ENCODE data around the gene EPHA4.

The EPHA4 gene

GRCh38 chr2:221552291-221552690 is 19.8 kb downstream of the EPHA4 start:
- peak overlapping the region; percentile 43 for H3K27ac ChIP-seq (ENCODE audit: low read length)
- peak overlapping the region; percentile 54 for H3K4me2 ChIP-seq (ENCODE audit: low read length)

DNA sequence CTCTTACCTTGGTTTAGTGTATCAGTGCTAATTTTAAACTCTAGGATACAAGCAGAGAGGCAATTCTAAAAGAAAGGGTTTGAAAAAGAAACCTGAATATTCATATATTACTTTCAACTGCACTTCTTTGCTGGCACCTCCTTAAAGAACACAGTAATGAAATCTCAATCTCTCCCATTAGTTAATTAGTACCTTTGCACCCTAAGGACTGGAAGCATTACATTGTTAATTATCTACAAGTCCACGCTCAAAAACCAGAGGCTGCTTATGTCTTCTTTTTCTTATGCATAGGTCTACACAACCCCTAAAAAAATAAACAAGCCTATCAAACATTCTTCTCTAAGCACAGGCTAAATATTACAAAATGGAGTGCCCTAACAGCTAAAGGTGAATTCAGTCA is 20.2 kb downstream of the EPHA4 start:
- Histone ChIP-seq H3K4me3 (ENCODE audit: low read length) (peak overlapping the region; percentile 24; the same call in 1 of the 2 replicates), H3K9ac (ENCODE audit: low read length) (no peak overlapping the region), H3K79me2 (ENCODE audit: low read length) (no peaks in the 10 kb centered on the region), H4K20me1 (ENCODE audit: insufficient read depth, low read length) (no peaks in the 10 kb centered on the region), H3K4me1 (ENCODE audit: low read length) (peaks cover 57% of the 10 kb centered on the region), H3K9me3 (ENCODE audit: insufficient read depth, low read length) (no peaks in the 10 kb centered on the region), H3K4me2 (ENCODE audit: low read length) (peak overlapping the region; percentile 54), H3K27me3 (ENCODE audit: low read depth, low read length) (no peaks in the 10 kb centered on the region), H3K27ac (ENCODE audit: low read length) (peak overlapping the region; percentile 43), H2AFZ (ENCODE audit: low read depth, low read length) (no peak overlapping the region), H3K36me3 (replicated peaks; ENCODE audit: low read depth, low read length) (no peaks in the 10 kb centered on the region)
- TF ChIP-seq EZH2phosphoT487 (IDR thresholded peaks at IDR 0.05; ENCODE audit: low read depth) (no peak), CTCF (IDR thresholded peaks at IDR 0.05; ENCODE audit: low read depth, low read length) (no peak)

More at GRCh38 chr2:221552291-221552690, 19.8 kb downstream of the EPHA4 start:
- Histone ChIP-seq H3K4me1 (ENCODE audit: low read length) (peaks cover 61% of the 10 kb centered on the region), H3K27me3 (ENCODE audit: low read depth, low read length) (no peaks in the 10 kb centered on the region), H3K9ac (ENCODE audit: low read length) (no peak overlapping the region), H2AFZ (ENCODE audit: low read depth, low read length) (no peak overlapping the region), H4K20me1 (ENCODE audit: insufficient read depth, low read length) (no peaks in the 10 kb centered on the region), H3K9me3 (ENCODE audit: insufficient read depth, low read length) (no peaks in the 10 kb centered on the region), H3K79me2 (ENCODE audit: low read length) (no peaks in the 10 kb centered on the region), H3K4me3 (ENCODE audit: low read length) (peak overlapping the region; percentile 24; the same call in 1 of the 2 replicates), H3K36me3 (replicated peaks; ENCODE audit: low read depth, low read length) (no peaks in the 10 kb centered on the region)
- TF ChIP-seq EZH2phosphoT487 (IDR thresholded peaks at IDR 0.05; ENCODE audit: low read depth) = no peak
- no peak for TF ChIP-seq CTCF (IDR thresholded peaks at IDR 0.05; ENCODE audit: low read depth, low read length)

DNA sequence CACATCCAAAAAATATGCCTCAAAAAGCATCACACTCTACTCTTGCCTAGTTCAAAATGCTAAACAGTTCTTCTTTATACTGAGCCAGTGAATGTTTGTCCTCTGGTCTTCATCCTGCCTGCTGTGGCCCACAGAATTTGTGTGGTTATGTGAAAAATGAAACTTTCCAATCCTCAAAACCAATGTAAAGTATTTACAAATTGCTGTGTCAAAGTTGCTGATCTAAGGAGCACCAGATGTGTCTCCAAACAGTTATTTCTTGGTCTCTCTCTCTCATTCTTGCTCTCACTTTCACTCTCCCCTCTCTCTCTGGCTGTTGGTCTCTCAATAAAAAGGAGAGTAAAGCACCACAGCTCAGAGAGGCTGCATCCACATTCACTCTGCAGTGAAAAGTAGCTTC is 23.0 kb downstream of the EPHA4 start:
- Histone ChIP-seq H4K20me1 (ENCODE audit: insufficient read depth, low read length) (no peaks in the 10 kb centered on the region), H3K27me3 (ENCODE audit: low read depth, low read length) (no peaks in the 10 kb centered on the region), H3K27ac (ENCODE audit: low read length) (no peak overlapping the region), H3K36me3 (replicated peaks; ENCODE audit: low read depth, low read length) (no peaks in the 10 kb centered on the region), H3K4me2 (ENCODE audit: low read length) (0 out of 2 replicates have a peak overlapping the region, but pooled peaks have one; percentile 4), H2AFZ (ENCODE audit: low read depth, low read length) (no peak overlapping the region), H3K4me1 (ENCODE audit: low read length) (peaks cover 36% of the 10 kb centered on the region), H3K4me3 (ENCODE audit: low read length) (no peak overlapping the region), H3K79me2 (ENCODE audit: low read length) (no peaks in the 10 kb centered on the region), H3K9ac (ENCODE audit: low read length) (no peak overlapping the region), H3K9me3 (ENCODE audit: insufficient read depth, low read length) (no peaks in the 10 kb centered on the region)
- TF ChIP-seq CTCF (IDR thresholded peaks at IDR 0.05; ENCODE audit: low read depth, low read length) (no peak), EZH2phosphoT487 (IDR thresholded peaks at IDR 0.05; ENCODE audit: low read depth) (no peak)

- no peaks in the 10 kb centered on the region for H3K27me3 ChIP-seq (ENCODE audit: low read depth, low read length)
- H3K36me3 ChIP-seq (replicated peaks; ENCODE audit: low read depth, low read length) = no peaks in the 10 kb centered on the region
- H3K4me3 ChIP-seq (ENCODE audit: low read length) = no peak overlapping the region
- no peaks in the 10 kb centered on the region for H3K9me3 ChIP-seq (ENCODE audit: insufficient read depth, low read length)
- no peaks in the 10 kb centered on the region for H4K20me1 ChIP-seq (ENCODE audit: insufficient read depth, low read length)
- no peaks in the 10 kb centered on the region for H3K79me2 ChIP-seq (ENCODE audit: low read length)
- H3K27ac ChIP-seq (ENCODE audit: low read length) = no peak overlapping the region
- H3K4me1 ChIP-seq (ENCODE audit: low read length) = peaks cover 22% of the 10 kb centered on the region
- H2AFZ ChIP-seq (ENCODE audit: low read depth, low read length) = no peak overlapping the region
- H3K4me2 ChIP-seq (ENCODE audit: low read length) = no peak overlapping the region
- TF ChIP-seq EZH2phosphoT487 (IDR thresholded peaks at IDR 0.05; ENCODE audit: low read depth) (no peak), CTCF (IDR thresholded peaks at IDR 0.05; ENCODE audit: low read depth, low read length) (no peak)
- H3K9ac ChIP-seq (ENCODE audit: low read length) = no peak overlapping the region
Observed at GRCh38 chr2:221546505-221547225, 25.4 kb downstream of the EPHA4 start.
